Ovary (tissue), 3 donors: ENCODE measurements around the gene ADAM12.

Experiments
- CTCF ChIP-seq, 3 donors: fragments of 450-650 bp in 2 of 3; fragments of 200-600 bp in 1 of 3; IDR thresholded peaks; one replicate each; pipeline versions ENCODE4 v1.5.1 to v1.8.0; 2016 to 2022; ENCODE audit warnings: antibody characterized with exemption in 3 of 3, mild to moderate bottlenecking in 1 of 3
- POLR2A ChIP-seq: fragments of 450-650 bp; IDR thresholded peaks from one replicate; pipeline ENCODE4 v1.6.1; 2017; ENCODE audit warnings: antibody characterized with exemption, mild to moderate bottlenecking, moderate library complexity
- donor health status: DM: no; HTN: no; CAD: no.

- TF ChIP-seq POLR2A = no peak
- no peak for TF ChIP-seq CTCF (IDR thresholded peaks at IDR 0.05)
These were observed 358.3 kb downstream of the ADAM12 start for GRCh38 chr10:126029999-126030398.
